Measurements from ENCODE around the gene PTPRC. TPM values are rescaled to one million over a fixed set of nuclear protein-coding genes. Genes with fewer than 3 reads are reported as not detected.
A peak's percentile ranks its signal among the peaks of the same experiment; 100 is the strongest.

The PTPRC gene
- total and polyA plus RNA-seq, 5 donors from 2014 or later = 946 to 1,099 (median 1,070) TPM

DNA sequence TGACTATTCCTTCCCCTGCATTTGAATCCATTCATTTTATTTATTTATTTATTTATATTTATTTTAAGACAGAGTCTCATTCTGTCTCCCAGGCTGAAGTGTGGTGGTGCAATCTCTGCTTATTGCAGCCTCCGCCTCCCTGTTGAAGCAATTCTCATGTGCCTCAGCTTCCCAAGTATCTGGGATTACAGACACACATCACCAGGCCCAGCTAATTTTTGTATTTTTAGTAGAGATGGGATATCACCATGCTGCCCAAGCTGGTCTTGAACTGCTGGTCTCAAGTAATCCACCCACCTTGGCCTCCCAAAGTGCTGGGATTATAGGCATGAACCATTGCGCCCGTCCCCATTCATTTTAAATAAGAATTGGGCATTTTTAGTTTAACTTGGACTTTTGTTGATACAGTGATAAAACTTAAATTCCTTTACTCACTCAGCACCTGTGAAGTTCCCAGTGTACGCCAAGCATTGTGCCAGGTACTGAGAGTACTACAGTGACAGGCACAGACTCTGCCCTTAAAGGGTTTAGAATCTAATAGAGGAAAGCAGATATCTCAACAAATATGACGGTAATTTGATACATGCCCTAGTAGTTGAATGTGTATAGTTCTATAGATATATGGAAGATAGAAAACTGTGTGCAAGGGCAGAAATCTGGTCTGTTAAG is 90.5 kb downstream of the PTPRC start:
- Mint-ChIP-seq H3K4me1 (peaks cover 40 to 75% (median 43%) of the 10 kb centered on the region in 4 donors), H3K27ac (peak overlapping the region; percentile 62 to 75 (median 74)), H3K4me3 (peak overlapping the region in 1 of 4 donors; percentile 6), H3K27me3 (no peaks in the 10 kb centered on the region), H3K9me3 (no peaks in the 10 kb centered on the region), H3K36me3 (peaks cover 69% of the 10 kb centered on the region)
- DNase-seq (no peak), ATAC-seq (ENCODE audit: low read depth in 2 of 2) (no peak)
- Histone ChIP-seq H3K27me3 (ENCODE audit: control insufficient read depth, insufficient read depth, low read length) (no peaks in the 10 kb centered on the region), H3K4me1 (ENCODE audit: control insufficient read depth, insufficient read depth, low read length, poor library complexity, severe bottlenecking) (peaks cover 38% of the 10 kb centered on the region), H3K36me3 (ENCODE audit: control insufficient read depth, insufficient read depth, low read length) (peaks cover 97% of the 10 kb centered on the region), H3K27ac (ENCODE audit: insufficient read depth, low read length, poor library complexity, severe bottlenecking) (peak overlapping the region; percentile 60), H3K9me3 (ENCODE audit: control insufficient read depth in 2 of 2, low read length in 2 of 2) (no peaks in the 10 kb centered on the region), H3K4me3 (ENCODE audit: low read depth, low read length) (no peak overlapping the region)

DNA sequence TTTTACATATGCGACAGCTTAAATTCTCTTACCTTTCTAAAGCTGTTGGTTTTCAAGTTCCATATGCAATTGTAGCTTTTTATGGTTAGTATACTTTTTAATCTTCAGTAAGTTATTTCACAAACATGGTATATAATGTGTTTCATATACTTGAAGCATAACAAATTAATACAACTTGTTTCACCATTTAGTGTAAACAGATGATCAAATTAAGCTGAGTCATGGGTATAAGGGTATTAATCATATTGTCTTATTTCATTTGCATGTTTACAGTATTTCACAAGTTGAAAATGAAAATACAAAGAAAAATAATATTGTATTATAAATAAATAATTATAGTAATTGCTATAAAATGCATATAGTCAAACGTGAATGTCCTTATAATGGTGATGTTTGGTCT is 92.1 kb downstream of the PTPRC start:
- H3K27ac Mint-ChIP-seq = no peak overlapping the region
- Histone ChIP-seq H3K27ac (ENCODE audit: insufficient read depth, low read length, poor library complexity, severe bottlenecking) (no peak overlapping the region), H3K27me3 (ENCODE audit: control insufficient read depth, insufficient read depth, low read length) (no peaks in the 10 kb centered on the region), H3K4me1 (ENCODE audit: control insufficient read depth, insufficient read depth, low read length, poor library complexity, severe bottlenecking) (peaks cover 29% of the 10 kb centered on the region), H3K4me3 (ENCODE audit: low read depth, low read length) (no peak overlapping the region), H3K9me3 (ENCODE audit: control insufficient read depth in 2 of 2, low read length in 2 of 2) (no peaks in the 10 kb centered on the region), H3K36me3 (ENCODE audit: control insufficient read depth, insufficient read depth, low read length) (peaks cover 98% of the 10 kb centered on the region)
- peaks cover 0 to 4% (median 0%) of the 10 kb centered on the region in 7 donors for H3K9me3 Mint-ChIP-seq
- peaks cover 63% of the 10 kb centered on the region for H3K36me3 Mint-ChIP-seq
- no peak for ATAC-seq (ENCODE audit: low read depth in 2 of 2)
- no peak overlapping the region for H3K4me3 Mint-ChIP-seq
- no peaks in the 10 kb centered on the region for H3K27me3 Mint-ChIP-seq
- DNase-seq = no peak
- peaks cover 37 to 69% (median 39%) of the 10 kb centered on the region in 4 donors for H3K4me1 Mint-ChIP-seq

DNA sequence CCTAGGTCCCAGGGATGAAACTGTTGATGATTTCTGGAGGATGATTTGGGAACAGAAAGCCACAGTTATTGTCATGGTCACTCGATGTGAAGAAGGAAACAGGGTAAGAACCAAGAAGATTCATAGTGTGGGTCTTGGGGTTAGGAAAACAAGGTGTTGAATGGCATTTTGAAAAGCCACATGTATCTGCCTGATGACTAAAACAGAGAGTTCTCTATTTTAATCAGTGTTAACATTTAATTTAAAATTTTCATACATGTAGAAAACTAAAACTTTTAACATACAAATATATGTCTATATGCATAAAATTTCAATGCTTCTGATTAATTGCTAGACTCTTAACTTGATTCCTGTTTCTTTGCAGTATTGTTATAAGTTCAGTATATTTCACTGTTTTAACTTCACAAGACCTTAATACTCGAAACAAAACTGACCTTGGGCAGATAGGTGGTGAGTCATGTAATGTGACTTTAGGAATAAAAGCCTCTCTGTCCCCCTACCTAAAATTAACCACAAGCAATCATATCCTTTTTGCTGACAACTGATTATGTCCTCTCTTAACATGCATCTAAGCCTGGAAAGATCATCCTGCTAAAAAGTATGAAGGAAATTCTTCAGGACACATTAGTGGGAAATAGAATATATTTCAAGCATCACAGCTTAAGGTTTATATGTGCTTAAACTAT is 95.6 kb downstream of the PTPRC start:
- Histone ChIP-seq H3K27me3 (ENCODE audit: control insufficient read depth, insufficient read depth, low read length) (no peaks in the 10 kb centered on the region), H3K4me1 (ENCODE audit: control insufficient read depth, insufficient read depth, low read length, poor library complexity, severe bottlenecking) (peaks cover 26% of the 10 kb centered on the region), H3K9me3 (ENCODE audit: control insufficient read depth in 2 of 2, low read length in 2 of 2) (no peaks in the 10 kb centered on the region), H3K4me3 (ENCODE audit: low read depth, low read length) (no peak overlapping the region), H3K36me3 (ENCODE audit: control insufficient read depth, insufficient read depth, low read length) (peaks cover 100% of the 10 kb centered on the region), H3K27ac (ENCODE audit: insufficient read depth, low read length, poor library complexity, severe bottlenecking) (peak overlapping the region; percentile 58)
- Mint-ChIP-seq H3K36me3 (peaks cover 74% of the 10 kb centered on the region), H3K9me3 (peaks cover 0 to 18% (median 0%) of the 10 kb centered on the region in 7 donors), H3K4me3 (peak overlapping the region in 1 of 4 donors; percentile 3), H3K4me1 (peaks cover 45 to 77% (median 62%) of the 10 kb centered on the region in 4 donors), H3K27ac (peak overlapping the region in 1 of 3 donors; percentile 29), H3K27me3 (no peaks in the 10 kb centered on the region)
- DNase-seq = peak in 1 of 3 donors; percentile 36
- ATAC-seq (ENCODE audit: low read depth in 2 of 2) = no peak

DNA sequence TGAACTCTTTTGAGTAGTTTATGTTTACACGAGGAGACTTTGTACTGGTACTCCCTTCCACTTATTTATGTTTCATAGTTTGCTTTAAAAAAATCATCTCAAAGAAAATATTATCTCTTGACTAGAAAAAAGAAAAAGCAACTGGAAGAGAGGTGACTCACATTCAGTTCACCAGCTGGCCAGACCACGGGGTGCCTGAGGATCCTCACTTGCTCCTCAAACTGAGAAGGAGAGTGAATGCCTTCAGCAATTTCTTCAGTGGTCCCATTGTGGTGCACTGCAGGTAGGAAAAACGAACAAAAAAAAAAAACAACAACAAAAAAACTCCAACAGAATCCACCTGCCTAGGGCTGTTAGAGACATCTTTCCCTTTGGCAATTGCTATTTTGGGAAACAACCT is 102.9 kb downstream of the PTPRC start:
- no peaks in the 10 kb centered on the region for H3K27me3 ChIP-seq (ENCODE audit: control insufficient read depth, insufficient read depth, low read length)
- H3K4me1 Mint-ChIP-seq = peaks cover 36 to 58% (median 49%) of the 10 kb centered on the region in 4 donors
- peaks cover 0 to 9% (median 0%) of the 10 kb centered on the region in 7 donors for H3K9me3 Mint-ChIP-seq
- no peak overlapping the region for H3K4me3 ChIP-seq (ENCODE audit: low read depth, low read length)
- DNase-seq = no peak
- peaks cover 51% of the 10 kb centered on the region for H3K36me3 Mint-ChIP-seq
- no peaks in the 10 kb centered on the region for H3K9me3 ChIP-seq (ENCODE audit: control insufficient read depth in 2 of 2, low read length in 2 of 2)
- no peak overlapping the region for H3K4me3 Mint-ChIP-seq
- H3K4me1 ChIP-seq (ENCODE audit: control insufficient read depth, insufficient read depth, low read length, poor library complexity, severe bottlenecking) = peaks cover 23% of the 10 kb centered on the region
- peaks cover 99% of the 10 kb centered on the region for H3K36me3 ChIP-seq (ENCODE audit: control insufficient read depth, insufficient read depth, low read length)
- no peaks in the 10 kb centered on the region for H3K27me3 Mint-ChIP-seq
- peak overlapping the region in 2 of 3 donors; percentile 44 to 80 for H3K27ac Mint-ChIP-seq
- no peak overlapping the region for H3K27ac ChIP-seq (ENCODE audit: insufficient read depth, low read length, poor library complexity, severe bottlenecking)
- no peak for ATAC-seq (ENCODE audit: low read depth in 2 of 2)

DNA sequence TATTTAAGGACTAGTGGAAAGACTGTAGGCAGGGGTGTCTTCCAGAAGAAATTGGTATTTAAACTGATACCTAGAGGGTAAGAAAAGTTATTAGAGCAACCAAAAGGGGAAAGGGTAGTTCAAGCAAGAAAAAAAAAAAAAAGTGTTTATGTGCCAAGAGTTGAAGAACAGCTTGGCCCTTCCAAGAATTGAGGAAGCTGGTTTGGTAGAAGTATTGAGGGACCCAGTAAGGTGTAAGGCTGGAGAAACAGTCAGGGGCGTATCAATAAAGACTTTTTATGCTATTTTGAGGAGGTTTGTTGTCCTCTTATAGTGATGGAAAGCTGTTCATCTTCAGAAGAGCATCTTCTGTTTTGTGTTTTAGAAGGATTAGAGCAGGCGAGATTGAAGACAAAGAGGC is 108.3 kb downstream of the PTPRC start:
- Mint-ChIP-seq H3K36me3 (peaks cover 29% of the 10 kb centered on the region), H3K9me3 (no peaks in the 10 kb centered on the region), H3K27ac (no peak overlapping the region), H3K4me1 (peaks cover 13 to 27% (median 18%) of the 10 kb centered on the region in 4 donors), H3K4me3 (no peak overlapping the region), H3K27me3 (peaks cover 4% of the 10 kb centered on the region)
- Histone ChIP-seq H3K27me3 (ENCODE audit: control insufficient read depth, insufficient read depth, low read length) (no peaks in the 10 kb centered on the region), H3K36me3 (ENCODE audit: control insufficient read depth, insufficient read depth, low read length) (peaks cover 100% of the 10 kb centered on the region), H3K4me3 (ENCODE audit: low read depth, low read length) (no peak overlapping the region), H3K9me3 (ENCODE audit: control insufficient read depth in 2 of 2, low read length in 2 of 2) (no peaks in the 10 kb centered on the region), H3K27ac (ENCODE audit: insufficient read depth, low read length, poor library complexity, severe bottlenecking) (no peak overlapping the region), H3K4me1 (ENCODE audit: control insufficient read depth, insufficient read depth, low read length, poor library complexity, severe bottlenecking) (peaks cover 14% of the 10 kb centered on the region)
- DNase-seq = peak in 1 of 3 donors; percentile 81
- ATAC-seq (ENCODE audit: low read depth in 2 of 2) = peak; percentile 54 to 59

DNA sequence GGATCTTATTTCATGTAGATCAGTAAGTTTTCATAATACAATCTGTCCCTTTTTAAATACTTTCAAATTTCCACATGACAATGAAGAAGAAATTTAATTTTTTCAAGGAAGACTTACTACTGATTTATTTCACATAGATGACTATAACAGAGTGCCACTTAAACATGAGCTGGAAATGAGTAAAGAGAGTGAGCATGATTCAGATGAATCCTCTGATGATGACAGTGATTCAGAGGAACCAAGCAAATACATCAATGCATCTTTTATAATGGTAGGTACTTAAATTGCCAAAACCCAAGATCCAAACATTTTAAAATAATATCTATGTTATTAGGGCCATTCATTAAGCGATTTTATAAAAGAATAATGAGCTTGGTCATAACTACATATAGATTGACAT is 110.4 kb downstream of the PTPRC start:
- no peak overlapping the region for H3K27ac Mint-ChIP-seq
- H3K36me3 Mint-ChIP-seq = peaks cover 25% of the 10 kb centered on the region
- DNase-seq (no peak), ATAC-seq (ENCODE audit: low read depth in 2 of 2) (no peak)
- no peak overlapping the region for H3K4me3 Mint-ChIP-seq
- H3K4me1 ChIP-seq (ENCODE audit: control insufficient read depth, insufficient read depth, low read length, poor library complexity, severe bottlenecking) = peaks cover 8% of the 10 kb centered on the region
- H3K9me3 Mint-ChIP-seq = no peaks in the 10 kb centered on the region
- H3K27me3 ChIP-seq (ENCODE audit: control insufficient read depth, insufficient read depth, low read length) = no peaks in the 10 kb centered on the region
- H3K4me3 ChIP-seq (ENCODE audit: low read depth, low read length) = no peak overlapping the region
- H3K9me3 ChIP-seq (ENCODE audit: control insufficient read depth in 2 of 2, low read length in 2 of 2) = no peaks in the 10 kb centered on the region
- H3K4me1 Mint-ChIP-seq = peaks cover 5 to 22% (median 11%) of the 10 kb centered on the region in 4 donors
- H3K36me3 ChIP-seq (ENCODE audit: control insufficient read depth, insufficient read depth, low read length) = peaks cover 100% of the 10 kb centered on the region
- peaks cover 4% of the 10 kb centered on the region for H3K27me3 Mint-ChIP-seq
- H3K27ac ChIP-seq (ENCODE audit: insufficient read depth, low read length, poor library complexity, severe bottlenecking) = peak overlapping the region; percentile 17

DNA sequence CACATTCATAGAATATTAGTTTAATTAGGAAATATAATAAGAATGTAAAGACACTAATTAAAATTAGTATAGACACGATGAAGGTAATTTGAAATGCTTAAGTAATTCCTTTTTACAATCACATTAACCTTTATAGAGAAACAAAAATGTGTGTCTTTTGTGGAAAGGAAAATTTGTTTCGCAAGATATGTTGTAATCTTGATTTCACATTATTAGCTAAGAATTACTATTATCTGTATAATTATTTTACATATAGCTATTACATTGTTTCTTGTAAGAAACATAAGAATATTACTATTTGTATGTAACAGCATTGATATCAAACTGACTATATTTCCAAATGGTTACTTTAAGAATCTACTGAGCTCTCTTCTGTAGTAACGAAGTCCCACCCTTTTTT is 111.2 kb downstream of the PTPRC start:
- H3K27me3 ChIP-seq (ENCODE audit: control insufficient read depth, insufficient read depth, low read length) = no peaks in the 10 kb centered on the region
- H3K9me3 ChIP-seq (ENCODE audit: control insufficient read depth in 2 of 2, low read length in 2 of 2) = no peaks in the 10 kb centered on the region
- H3K9me3 Mint-ChIP-seq = no peaks in the 10 kb centered on the region
- peaks cover 30% of the 10 kb centered on the region for H3K36me3 Mint-ChIP-seq
- ATAC-seq (ENCODE audit: low read depth in 2 of 2) (no peak), DNase-seq (no peak)
- H3K4me1 Mint-ChIP-seq = peaks cover 5 to 28% (median 13%) of the 10 kb centered on the region in 4 donors
- H3K27ac Mint-ChIP-seq = no peak overlapping the region
- H3K4me3 Mint-ChIP-seq = no peak overlapping the region
- peaks cover 100% of the 10 kb centered on the region for H3K36me3 ChIP-seq (ENCODE audit: control insufficient read depth, insufficient read depth, low read length)
- H3K27ac ChIP-seq (ENCODE audit: insufficient read depth, low read length, poor library complexity, severe bottlenecking) = peak overlapping the region; percentile 17
- peaks cover 4% of the 10 kb centered on the region for H3K27me3 Mint-ChIP-seq
- H3K4me3 ChIP-seq (ENCODE audit: low read depth, low read length) = no peak overlapping the region
- H3K4me1 ChIP-seq (ENCODE audit: control insufficient read depth, insufficient read depth, low read length, poor library complexity, severe bottlenecking) = peaks cover 5% of the 10 kb centered on the region

All from CD4-positive, CD25-positive, alpha-beta regulatory T cell (primary cell).